AG09309 (cell line): ENCODE measurements around the gene NR4A2.

Experiments
- DNase-seq: peaks from one replicate; pipeline ENCODE4 v3.0.0-alpha.2; 2010; ENCODE audit warnings: low read depth
- H3K4me3 ChIP-seq: 2 replicates; pipeline ENCODE4 v1.5.1; 2011; ENCODE audit warnings: mild to moderate bottlenecking, low read depth, low read length, moderate library complexity; ENCODE audit not compliant: control insufficient read depth
- CTCF ChIP-seq: IDR thresholded peaks from 2 replicates; pipeline ENCODE4 v1.5.1; 2011; ENCODE audit warnings: mild to moderate bottlenecking, low read depth, low read length, inconsistent platforms; ENCODE audit not compliant: insufficient read depth, control insufficient read depth; ENCODE audit errors: missing control alignments

The NR4A2 gene

GRCh38 chr2:156356014-156356754, 23.7 kb upstream of the NR4A2 start:
- DNase-seq, result no peak
- TF ChIP-seq CTCF, result no peak
- H3K4me3 ChIP-seq, result no peak overlapping the region

- no peak for DNase-seq
- no peak for TF ChIP-seq CTCF
- no peak overlapping the region for H3K4me3 ChIP-seq
Measured at GRCh38 chr2:156352911-156353310, 20.4 kb upstream of the NR4A2 start.

- TF ChIP-seq CTCF, result no peak
- no peak for DNase-seq
- no peak overlapping the region for H3K4me3 ChIP-seq
Measured at GRCh38 chr2:156350374-156351142, 18.0 kb upstream of the NR4A2 start.

GRCh38 chr2:156349605-156350004, 17.1 kb upstream of the NR4A2 start:
- TF ChIP-seq CTCF, result no peak
- no peak overlapping the region for H3K4me3 ChIP-seq

GRCh38 chr2:156349161-156349560, 16.6 kb upstream of the NR4A2 start:
- DNase-seq, result no peak
- no peak overlapping the region for H3K4me3 ChIP-seq
- TF ChIP-seq CTCF, result no peak

More at GRCh38 chr2:156349605-156350004, 17.1 kb upstream of the NR4A2 start:
- no peak for DNase-seq

- TF ChIP-seq CTCF, result no peak
- no peak overlapping the region for H3K4me3 ChIP-seq
- DNase-seq, result no peak
Measured at GRCh38 chr2:156347431-156347830, 14.9 kb upstream of the NR4A2 start.
